Measurements from ENCODE around the gene CA10.

GRCh38 chr17:52178012-52178411 is 19.5 kb upstream of the CA10 start:
- no peak for TF ChIP-seq CTCF (conservative IDR thresholded peaks at IDR 0.05; ENCODE audit: low read depth, low read length)
- TF ChIP-seq EZH2 (IDR thresholded peaks at IDR 0.05; ENCODE audit: borderline replicate concordance, low read depth, low read length, poor library complexity, severe bottlenecking) = no peak

All from A673 (cell line).